NT2/D1 (cell line): Measurements from ENCODE around the gene VAV3.

Experiments
- SUZ12 ChIP-seq: IDR thresholded peaks from 2 replicates; pipeline ENCODE4 v1.6.1; 2011; ENCODE audit not compliant: insufficient read length, insufficient read depth; ENCODE audit errors: extremely low read depth
- YY1 ChIP-seq: IDR thresholded peaks from 2 replicates; pipeline ENCODE4 v1.6.1; 2011; ENCODE audit not compliant: insufficient read length, insufficient read depth
- ZNF274 ChIP-seq: IDR thresholded peaks from 2 replicates; pipeline ENCODE4 v1.6.1; 2011; ENCODE audit warnings: mild to moderate bottlenecking, low read depth, low read length

DNA sequence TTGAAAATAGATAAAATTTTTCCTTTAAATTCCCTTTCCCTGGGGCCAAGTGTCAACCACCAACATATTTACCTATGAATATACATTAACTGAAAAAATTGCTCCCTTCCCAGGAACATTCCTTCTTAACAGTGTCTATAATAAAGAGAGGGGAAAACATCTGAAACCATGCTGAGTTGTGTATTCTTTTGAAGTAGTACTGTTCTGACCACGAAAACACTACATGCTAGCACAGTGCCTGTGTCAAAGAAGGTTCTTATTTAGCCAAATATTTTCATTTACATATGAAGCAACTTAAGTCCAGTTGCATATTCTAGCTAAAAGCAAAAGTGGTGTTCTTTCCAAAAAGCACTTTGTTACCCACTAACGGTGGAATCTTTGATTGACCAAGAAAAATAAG, 311.2 kb downstream of the VAV3 start:
- TF ChIP-seq SUZ12 (no peak), YY1 (no peak), ZNF274 (no peak)
